Measurements from ENCODE around the gene SPACA4. TPM values are rescaled to one million over a fixed set of nuclear protein-coding genes. Genes with fewer than 3 reads are reported as not detected.

Gene SPACA4
- total RNA-seq, 1 experiment from 2014 or later = not detected

DNA sequence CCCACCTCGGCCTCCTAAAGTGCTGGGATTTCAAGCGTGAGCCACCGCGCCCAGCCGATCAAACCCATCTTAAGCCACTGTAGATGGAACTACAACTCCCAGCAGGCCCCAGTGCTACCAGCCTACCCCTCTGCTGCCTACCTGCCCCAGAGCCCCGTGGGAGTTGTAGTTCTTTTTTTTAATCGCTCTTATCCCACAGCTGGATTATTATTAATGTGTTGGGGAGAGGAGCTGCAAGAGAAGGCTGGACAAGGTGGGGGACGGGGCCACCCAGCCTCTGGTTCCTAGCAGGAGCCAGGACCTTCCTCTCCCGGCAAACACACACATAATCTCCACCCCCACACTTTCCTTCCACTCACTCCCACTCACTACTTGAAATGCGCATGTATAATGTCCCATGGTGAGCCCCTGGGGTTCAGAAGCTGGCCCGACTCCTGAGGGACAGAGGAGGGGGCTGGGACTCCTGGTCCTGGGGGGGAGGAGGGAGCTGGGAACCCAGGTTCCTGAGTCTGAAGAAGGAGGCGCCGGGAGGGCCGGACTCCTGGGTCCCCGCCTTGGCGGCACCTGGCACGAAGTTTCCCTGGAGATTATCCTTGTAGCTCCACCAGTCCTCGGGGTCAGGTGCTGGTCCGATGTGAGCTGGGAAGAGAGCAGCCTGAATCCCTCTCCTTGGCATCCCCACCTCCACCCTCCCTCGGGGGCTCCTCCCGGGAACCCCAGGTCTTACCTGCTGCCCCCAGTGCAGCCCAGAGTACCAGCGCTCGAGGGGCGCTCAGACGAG, 38.5 kb downstream of the SPACA4 start:
- H3K4me1 ChIP-seq (ENCODE audit: low read length) = peaks cover 14% of the 10 kb centered on the region

DNA sequence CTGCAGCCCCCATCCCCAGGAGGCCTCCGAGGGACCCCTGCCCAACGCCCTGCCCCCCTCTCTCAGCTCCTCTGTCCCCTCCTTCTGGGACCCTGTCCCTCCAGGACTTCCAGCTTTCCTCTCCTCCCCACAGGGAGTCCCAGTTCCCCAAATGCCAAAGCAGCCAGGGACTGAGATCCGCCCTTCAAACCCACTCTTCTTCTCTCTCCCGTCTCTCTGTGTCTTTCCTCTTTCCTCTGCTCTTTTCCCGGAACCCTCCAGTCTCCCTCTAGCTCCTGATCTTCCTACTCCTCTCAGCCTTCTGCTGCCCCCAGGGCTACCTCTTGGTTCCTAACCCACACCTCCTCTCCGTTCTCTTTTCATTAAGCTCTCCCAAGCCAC, 39.1 kb downstream of the SPACA4 start:
- no peak for DNase-seq
- H3K36me3 ChIP-seq (ENCODE audit: insufficient read depth, low read length) = no peaks in the 10 kb centered on the region
- no peaks in the 10 kb centered on the region for H3K9me2 ChIP-seq (replicated peaks; ENCODE audit: insufficient read depth, low read length)
- H3K4me2 ChIP-seq (ENCODE audit: low read depth, low read length, poor library complexity, severe bottlenecking) = peak overlapping the region; percentile 74
- no peaks in the 10 kb centered on the region for H3K79me2 ChIP-seq (ENCODE audit: low read length)
- H3K9ac ChIP-seq (ENCODE audit: low read length) = peak overlapping the region; percentile 59; the same call in 1 of the 2 replicates
- no peaks in the 10 kb centered on the region for H3K27me3 ChIP-seq (ENCODE audit: low read length)
- H3K4me3 ChIP-seq (ENCODE audit: low read length) = 0 out of 2 replicates have a peak overlapping the region, but pooled peaks have one; percentile 61
- peaks cover 14% of the 10 kb centered on the region for H3K4me1 ChIP-seq (ENCODE audit: low read length)
- H2AFZ ChIP-seq (ENCODE audit: low read length) = 0 out of 2 replicates have a peak overlapping the region, but pooled peaks have one; percentile 78
- no peaks in the 10 kb centered on the region for H3K9me3 ChIP-seq (ENCODE audit: low read length)
- H3K27ac ChIP-seq (ENCODE audit: low read length) = no peak overlapping the region
- H4K20me1 ChIP-seq (ENCODE audit: insufficient read depth, low read depth, low read length) = no peaks in the 10 kb centered on the region

More for the DNA sequence above, 38.5 kb downstream of the SPACA4 start:
- Histone ChIP-seq H3K4me2 (ENCODE audit: low read depth, low read length, poor library complexity, severe bottlenecking) (no peak overlapping the region), H2AFZ (ENCODE audit: low read length) (no peak overlapping the region), H3K9me2 (replicated peaks; ENCODE audit: insufficient read depth, low read length) (no peaks in the 10 kb centered on the region), H3K79me2 (ENCODE audit: low read length) (no peaks in the 10 kb centered on the region), H3K9ac (ENCODE audit: low read length) (no peak overlapping the region), H4K20me1 (ENCODE audit: insufficient read depth, low read depth, low read length) (no peaks in the 10 kb centered on the region), H3K4me3 (ENCODE audit: low read length) (no peak overlapping the region), H3K9me3 (ENCODE audit: low read length) (no peaks in the 10 kb centered on the region), H3K36me3 (ENCODE audit: insufficient read depth, low read length) (no peaks in the 10 kb centered on the region), H3K27ac (ENCODE audit: low read length) (no peak overlapping the region), H3K27me3 (ENCODE audit: low read length) (no peaks in the 10 kb centered on the region)
- DNase-seq = peak; percentile 85

DNA sequence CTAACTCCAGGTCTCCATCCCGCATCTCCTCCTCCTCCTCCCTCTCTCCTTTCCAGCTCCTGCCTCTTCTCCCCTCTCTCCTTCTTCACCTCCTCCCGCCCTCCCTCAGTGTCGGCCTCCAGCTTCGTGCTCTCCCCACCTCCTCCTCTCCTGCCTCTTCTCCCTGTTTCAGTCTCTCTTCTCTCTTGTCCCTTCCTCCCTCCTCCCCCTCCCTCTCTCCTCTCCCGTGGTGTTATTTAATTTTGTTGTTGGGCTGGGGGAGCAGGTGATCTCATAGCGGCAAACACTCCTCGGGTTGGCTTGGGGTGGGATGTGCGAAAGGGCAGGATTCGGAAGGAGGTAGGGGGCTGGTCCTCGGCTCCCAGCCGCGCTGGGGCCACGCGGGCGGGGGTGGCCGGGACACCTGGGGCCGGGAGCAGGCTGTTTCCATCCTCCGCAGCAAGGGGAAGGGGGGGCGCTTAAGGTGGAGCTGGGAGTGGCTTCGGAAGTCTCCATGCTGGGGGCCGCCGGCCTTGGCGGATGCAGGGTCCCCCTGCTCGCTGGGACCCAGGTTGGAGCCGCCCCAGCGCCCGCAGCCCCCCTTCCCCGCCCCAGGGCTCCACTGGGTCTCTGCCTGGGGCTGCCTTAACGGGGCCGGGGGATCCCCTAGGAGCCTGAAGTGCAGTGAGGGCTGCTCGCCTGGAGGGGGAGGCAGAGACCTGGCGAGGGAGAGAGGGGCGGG, 39.6 kb downstream of the SPACA4 start, which contains the start of gene CA11:
TSS of gene CA11 (minus strand) at position 187 of the 721 bp plus-strand sequence. CDS start 555 bp downstream, outside the sequence.
- Histone ChIP-seq H4K20me1 (ENCODE audit: insufficient read depth, low read depth, low read length) (no peaks in the 10 kb centered on the region), H2AFZ (ENCODE audit: low read length) (peak within 1 kb of the TSS; percentile 78; the same call in 1 of the 2 replicates), H3K4me3 (ENCODE audit: low read length) (peak within 1 kb of the TSS; percentile 61; the same call in 1 of the 2 replicates), H3K27me3 (ENCODE audit: low read length) (no peaks in the 10 kb centered on the region), H3K36me3 (ENCODE audit: insufficient read depth, low read length) (no peaks in the 10 kb centered on the region), H3K9me2 (replicated peaks; ENCODE audit: insufficient read depth, low read length) (no peaks in the 10 kb centered on the region), H3K4me2 (ENCODE audit: low read depth, low read length, poor library complexity, severe bottlenecking) (peak within 1 kb of the TSS; percentile 74), H3K9me3 (ENCODE audit: low read length) (no peaks in the 10 kb centered on the region), H3K9ac (ENCODE audit: low read length) (peak within 1 kb of the TSS; percentile 59), H3K79me2 (ENCODE audit: low read length) (no peaks in the 10 kb centered on the region), H3K4me1 (ENCODE audit: low read length) (peaks cover 14% of the 10 kb centered on the region), H3K27ac (ENCODE audit: low read length) (no peak within 1 kb of the TSS)
- DNase-seq = peak; percentile 95

DNA sequence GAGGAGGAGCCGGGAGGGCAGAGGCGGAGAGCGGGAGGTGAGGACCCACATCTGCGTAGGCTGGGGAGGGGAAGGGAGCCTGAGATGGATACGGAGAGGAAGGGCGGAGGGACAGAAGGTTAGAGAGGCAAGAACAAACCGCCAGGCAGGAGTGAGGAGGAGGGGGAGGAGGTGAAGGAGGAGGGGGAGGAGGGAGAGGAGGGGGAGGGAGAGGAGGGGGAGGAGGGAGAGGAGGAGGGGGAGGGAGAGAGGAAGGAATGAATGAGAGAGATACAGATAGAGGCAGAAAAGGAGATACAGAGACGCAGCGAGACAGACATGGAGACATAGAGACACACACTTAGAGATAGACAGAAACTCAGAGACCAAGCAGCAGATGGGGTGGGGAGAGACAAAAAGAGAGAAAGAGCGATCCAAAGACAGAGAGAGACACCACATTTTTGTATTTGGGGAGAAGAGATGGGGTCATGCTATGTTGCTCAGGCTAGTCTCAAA, 40.2 kb downstream of the SPACA4 start:
- no peak overlapping the region; the same call in 1 of the 2 replicates for H3K4me3 ChIP-seq (ENCODE audit: low read length)
- H2AFZ ChIP-seq (ENCODE audit: low read length) = no peak overlapping the region
- H3K79me2 ChIP-seq (ENCODE audit: low read length) = no peaks in the 10 kb centered on the region
- no peak overlapping the region for H3K9ac ChIP-seq (ENCODE audit: low read length)
- no peaks in the 10 kb centered on the region for H3K27me3 ChIP-seq (ENCODE audit: low read length)
- no peaks in the 10 kb centered on the region for H3K36me3 ChIP-seq (ENCODE audit: insufficient read depth, low read length)
- no peak for DNase-seq
- H3K9me2 ChIP-seq (replicated peaks; ENCODE audit: insufficient read depth, low read length) = no peaks in the 10 kb centered on the region
- H3K4me2 ChIP-seq (ENCODE audit: low read depth, low read length, poor library complexity, severe bottlenecking) = peak overlapping the region; percentile 74
- H3K27ac ChIP-seq (ENCODE audit: low read length) = no peak overlapping the region
- no peaks in the 10 kb centered on the region for H3K9me3 ChIP-seq (ENCODE audit: low read length)
- no peaks in the 10 kb centered on the region for H4K20me1 ChIP-seq (ENCODE audit: insufficient read depth, low read depth, low read length)
- H3K4me1 ChIP-seq (ENCODE audit: low read length) = peaks cover 14% of the 10 kb centered on the region

DNA sequence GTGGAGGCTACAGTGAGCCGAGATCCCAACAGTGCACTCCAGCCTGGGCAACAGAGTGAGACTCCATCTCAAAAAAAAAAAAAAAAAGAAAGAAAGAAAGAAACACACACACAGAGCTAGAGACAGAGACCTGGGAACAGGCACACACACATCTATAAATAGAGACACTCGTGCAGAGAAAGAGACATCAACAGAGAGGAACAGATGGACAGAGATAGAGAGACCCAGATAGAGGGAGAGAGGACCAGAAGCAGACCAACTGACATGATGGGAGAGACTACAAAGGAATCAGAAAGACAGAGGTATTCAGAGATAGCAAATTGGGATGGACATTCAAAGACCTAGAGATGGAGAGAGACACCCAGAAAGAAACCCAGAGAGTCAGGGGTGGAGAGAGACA, 41.6 kb downstream of the SPACA4 start:
- H3K4me2 ChIP-seq (ENCODE audit: low read depth, low read length, poor library complexity, severe bottlenecking) = no peak overlapping the region
- H3K36me3 ChIP-seq (ENCODE audit: insufficient read depth, low read length) = no peaks in the 10 kb centered on the region
- H3K9ac ChIP-seq (ENCODE audit: low read length) = no peak overlapping the region
- no peaks in the 10 kb centered on the region for H3K27me3 ChIP-seq (ENCODE audit: low read length)
- no peak overlapping the region for H3K4me3 ChIP-seq (ENCODE audit: low read length)
- no peaks in the 10 kb centered on the region for H3K79me2 ChIP-seq (ENCODE audit: low read length)
- H2AFZ ChIP-seq (ENCODE audit: low read length) = no peak overlapping the region
- no peaks in the 10 kb centered on the region for H4K20me1 ChIP-seq (ENCODE audit: insufficient read depth, low read depth, low read length)
- no peak overlapping the region for H3K27ac ChIP-seq (ENCODE audit: low read length)
- no peaks in the 10 kb centered on the region for H3K9me3 ChIP-seq (ENCODE audit: low read length)
- no peak for DNase-seq
- H3K4me1 ChIP-seq (ENCODE audit: low read length) = peaks cover 14% of the 10 kb centered on the region
- no peaks in the 10 kb centered on the region for H3K9me2 ChIP-seq (replicated peaks; ENCODE audit: insufficient read depth, low read length)

DNA sequence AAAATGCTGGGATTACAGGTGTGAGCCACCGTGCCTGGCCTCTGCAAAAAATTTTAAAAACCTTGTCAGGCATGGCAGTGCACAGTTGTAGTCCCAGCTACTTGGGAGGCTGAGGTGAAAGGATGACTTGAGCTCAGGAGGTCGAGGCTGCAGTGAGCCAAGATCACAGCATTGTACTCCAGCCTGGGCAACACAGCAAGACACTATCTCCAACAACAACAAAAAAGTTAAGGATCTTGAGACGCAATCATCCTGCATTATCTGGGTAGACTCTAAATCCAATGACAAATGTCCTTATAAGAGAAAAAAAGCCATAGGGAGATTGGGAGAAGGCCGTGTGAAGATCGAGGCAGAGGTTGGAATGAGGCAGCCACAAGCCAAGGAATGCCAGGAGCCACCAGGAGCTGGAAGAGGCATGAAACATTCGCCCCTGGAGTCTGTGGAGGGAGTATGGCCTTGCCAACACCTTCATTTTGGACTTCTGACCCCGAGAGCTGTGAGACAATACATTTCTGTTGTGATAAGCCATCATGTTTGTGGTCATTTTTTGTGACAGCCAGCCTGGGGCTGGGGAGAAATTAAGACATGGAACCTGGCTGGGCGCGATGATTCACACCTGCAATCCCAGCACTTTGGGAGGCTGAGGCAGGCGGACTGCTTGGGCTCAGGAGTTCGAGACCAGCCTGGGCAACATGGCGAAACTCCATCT, 44.6 kb downstream of the SPACA4 start:
- Histone ChIP-seq H3K27me3 (ENCODE audit: low read length) (no peaks in the 10 kb centered on the region), H3K9me2 (replicated peaks; ENCODE audit: insufficient read depth, low read length) (no peaks in the 10 kb centered on the region), H3K36me3 (ENCODE audit: insufficient read depth, low read length) (no peaks in the 10 kb centered on the region), H3K4me2 (ENCODE audit: low read depth, low read length, poor library complexity, severe bottlenecking) (no peak overlapping the region), H3K4me3 (ENCODE audit: low read length) (no peak overlapping the region), H3K27ac (ENCODE audit: low read length) (no peak overlapping the region), H3K9me3 (ENCODE audit: low read length) (no peaks in the 10 kb centered on the region), H3K79me2 (ENCODE audit: low read length) (no peaks in the 10 kb centered on the region), H3K4me1 (ENCODE audit: low read length) (peaks cover 3% of the 10 kb centered on the region), H4K20me1 (ENCODE audit: insufficient read depth, low read depth, low read length) (no peaks in the 10 kb centered on the region), H3K9ac (ENCODE audit: low read length) (no peak overlapping the region), H2AFZ (ENCODE audit: low read length) (no peak overlapping the region)
- DNase-seq = no peak

DNA sequence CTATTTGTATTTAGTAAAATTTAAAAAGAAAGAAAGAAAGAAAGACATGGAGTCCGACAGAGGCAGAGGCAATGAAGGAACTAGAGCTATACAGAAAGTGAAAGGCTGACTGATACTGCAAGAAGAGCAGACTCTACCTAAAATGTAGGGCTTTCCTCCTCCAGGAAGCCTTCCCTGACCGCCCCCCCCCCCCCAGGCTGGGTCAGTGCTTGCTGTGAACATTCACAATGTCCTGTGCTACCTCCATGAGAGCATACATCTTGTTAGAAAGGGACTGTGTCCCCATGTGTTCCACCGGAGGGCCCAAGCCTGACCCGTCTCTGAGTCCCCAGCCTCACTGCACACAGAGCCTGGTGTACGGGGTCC, 45.1 kb downstream of the SPACA4 start:
- H3K27ac ChIP-seq (ENCODE audit: low read length) = no peak overlapping the region
- H3K27me3 ChIP-seq (ENCODE audit: low read length) = no peaks in the 10 kb centered on the region
- H2AFZ ChIP-seq (ENCODE audit: low read length) = no peak overlapping the region
- H3K9me3 ChIP-seq (ENCODE audit: low read length) = no peaks in the 10 kb centered on the region
- no peak overlapping the region for H3K4me2 ChIP-seq (ENCODE audit: low read depth, low read length, poor library complexity, severe bottlenecking)
- H4K20me1 ChIP-seq (ENCODE audit: insufficient read depth, low read depth, low read length) = no peaks in the 10 kb centered on the region
- H3K79me2 ChIP-seq (ENCODE audit: low read length) = no peaks in the 10 kb centered on the region
- H3K4me3 ChIP-seq (ENCODE audit: low read length) = no peak overlapping the region
- H3K9ac ChIP-seq (ENCODE audit: low read length) = no peak overlapping the region
- no peaks in the 10 kb centered on the region for H3K4me1 ChIP-seq (ENCODE audit: low read length)
- H3K36me3 ChIP-seq (ENCODE audit: insufficient read depth, low read length) = no peaks in the 10 kb centered on the region
- H3K9me2 ChIP-seq (replicated peaks; ENCODE audit: insufficient read depth, low read length) = no peaks in the 10 kb centered on the region
- DNase-seq = no peak

Measured in Karpas-422 (cell line).